Activated naive CD8-positive, alpha-beta T cell treated with anti-CD3 and anti-CD28 coated beads for 36 hours (primary cell): ENCODE measurements around the gene MCRIP2. TPM values are rescaled to one million over a fixed set of nuclear protein-coding genes. Genes with fewer than 3 reads are reported as not detected.

Experiments used
- DNase-seq: peaks from one replicate; pipeline ENCODE4 v3.0.0; 2021
- H3K27ac Mint-ChIP-seq: one replicate; pipeline ENCODE4 v1.8.0; 2022; ENCODE audit warnings: mild to moderate bottlenecking, moderate library complexity, mixed read lengths
- H3K27me3 Mint-ChIP-seq: one replicate; pipeline ENCODE4 v1.8.0; 2022; ENCODE audit warnings: mild to moderate bottlenecking, mixed read lengths
- H3K36me3 Mint-ChIP-seq: one replicate; pipeline ENCODE4 v1.8.0; 2021; ENCODE audit warnings: mild to moderate bottlenecking, mixed read lengths
- H3K4me1 Mint-ChIP-seq: one replicate; pipeline ENCODE4 v1.8.0; 2021; ENCODE audit warnings: mixed read lengths
- H3K4me3 Mint-ChIP-seq: one replicate; pipeline ENCODE4 v1.8.0; 2022; ENCODE audit warnings: mild to moderate bottlenecking, moderate library complexity, mixed read lengths
- H3K9me3 Mint-ChIP-seq: one replicate; pipeline ENCODE4 v1.8.0; 2022; ENCODE audit warnings: mixed read lengths
- total RNA-seq, 2 experiments: library from RNA; stranded (reverse); gene quantifications; one replicate each; pipeline ENCODE4 v1.2.3, GENCODE V29; 2021

The MCRIP2 gene
- total RNA-seq, 2 experiments from 2014 or later: 56.0 to 60.3 TPM

DNA sequence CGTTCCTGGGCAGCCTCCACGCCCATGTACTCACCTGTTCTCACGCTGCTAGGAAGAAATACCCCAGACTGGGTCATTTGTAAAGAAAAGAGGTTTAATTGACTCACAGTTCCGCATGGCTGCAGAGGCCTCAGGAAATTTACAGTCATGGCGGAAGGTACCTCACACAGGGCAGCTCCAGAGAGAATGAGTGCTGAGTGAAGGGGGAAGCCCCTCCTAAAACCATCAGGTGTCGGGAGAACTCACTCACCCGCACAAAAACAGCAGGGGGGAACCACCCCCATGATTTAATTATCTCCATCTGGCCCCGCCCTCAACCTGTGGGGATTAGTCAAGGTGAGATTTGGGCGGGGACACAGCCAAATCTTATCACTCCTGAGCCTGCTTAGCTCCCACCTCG lies 33.6 kb upstream of the MCRIP2 start:
- DNase-seq: peak; percentile 42
- Mint-ChIP-seq H3K27ac (peak overlapping the region; percentile 11), H3K4me3 (no peak overlapping the region), H3K9me3 (no peaks in the 10 kb centered on the region), H3K4me1 (peaks cover 19% of the 10 kb centered on the region), H3K36me3 (peaks cover 9% of the 10 kb centered on the region), H3K27me3 (no peaks in the 10 kb centered on the region)

- no peaks in the 10 kb centered on the region for H3K9me3 Mint-ChIP-seq
- H3K36me3 Mint-ChIP-seq: peaks cover 8% of the 10 kb centered on the region
- no peak for DNase-seq
- no peak overlapping the region for H3K4me3 Mint-ChIP-seq
- H3K4me1 Mint-ChIP-seq: peaks cover 11% of the 10 kb centered on the region
- H3K27ac Mint-ChIP-seq: no peak overlapping the region
- H3K27me3 Mint-ChIP-seq: no peaks in the 10 kb centered on the region
These were observed 32.3 kb upstream of the MCRIP2 start for GRCh38 chr16:609316-609715.

- H3K4me3 Mint-ChIP-seq: no peak overlapping the region
- H3K36me3 Mint-ChIP-seq: peaks cover 3% of the 10 kb centered on the region
- peaks cover 11% of the 10 kb centered on the region for H3K4me1 Mint-ChIP-seq
- DNase-seq: no peak
- no peaks in the 10 kb centered on the region for H3K9me3 Mint-ChIP-seq
- no peaks in the 10 kb centered on the region for H3K27me3 Mint-ChIP-seq
- H3K27ac Mint-ChIP-seq: no peak overlapping the region
These were observed 31.6 kb upstream of the MCRIP2 start for GRCh38 chr16:609984-610383.

- H3K9me3 Mint-ChIP-seq: no peaks in the 10 kb centered on the region
- no peak overlapping the region for H3K4me3 Mint-ChIP-seq
- peaks cover 11% of the 10 kb centered on the region for H3K4me1 Mint-ChIP-seq
- H3K27ac Mint-ChIP-seq: no peak overlapping the region
- no peaks in the 10 kb centered on the region for H3K36me3 Mint-ChIP-seq
- no peaks in the 10 kb centered on the region for H3K27me3 Mint-ChIP-seq
- peak; percentile 67 for DNase-seq
These were observed 30.9 kb upstream of the MCRIP2 start for GRCh38 chr16:610513-611381.

DNA sequence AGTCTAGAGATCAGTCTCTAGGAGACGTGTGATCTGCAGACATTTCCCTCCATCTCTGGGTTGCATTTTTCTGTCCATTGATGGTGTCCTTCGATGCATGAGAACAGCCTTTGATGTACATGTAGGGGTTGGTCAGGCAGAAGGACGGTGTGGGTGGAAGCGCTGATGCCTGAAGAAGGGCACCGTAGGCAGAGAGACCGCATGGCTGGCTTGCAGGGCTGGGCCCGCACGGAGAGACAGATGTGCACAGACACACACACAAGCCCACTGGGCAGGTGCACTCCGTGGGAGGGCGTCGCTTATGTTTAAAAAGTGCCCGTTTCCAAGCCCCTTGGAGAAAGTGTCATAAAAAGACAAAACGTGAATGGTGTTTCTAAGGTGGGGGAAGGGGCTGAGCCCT lies 26.5 kb upstream of the MCRIP2 start:
- no peak for DNase-seq
- H3K9me3 Mint-ChIP-seq: no peaks in the 10 kb centered on the region
- H3K27me3 Mint-ChIP-seq: no peaks in the 10 kb centered on the region
- no peaks in the 10 kb centered on the region for H3K36me3 Mint-ChIP-seq
- H3K27ac Mint-ChIP-seq: no peak overlapping the region
- no peak overlapping the region for H3K4me3 Mint-ChIP-seq
- peaks cover 5% of the 10 kb centered on the region for H3K4me1 Mint-ChIP-seq

- Mint-ChIP-seq H3K27ac (no peak overlapping the region), H3K4me3 (no peak overlapping the region), H3K4me1 (no peaks in the 10 kb centered on the region), H3K36me3 (no peaks in the 10 kb centered on the region), H3K9me3 (no peaks in the 10 kb centered on the region), H3K27me3 (no peaks in the 10 kb centered on the region)
- no peak for DNase-seq
These were observed 24.7 kb upstream of the MCRIP2 start for GRCh38 chr16:616733-617586.

GRCh38 chr16:617855-618254 lies 23.8 kb upstream of the MCRIP2 start:
- no peaks in the 10 kb centered on the region for H3K9me3 Mint-ChIP-seq
- no peak overlapping the region for H3K4me3 Mint-ChIP-seq
- no peaks in the 10 kb centered on the region for H3K27me3 Mint-ChIP-seq
- H3K27ac Mint-ChIP-seq: no peak overlapping the region
- no peaks in the 10 kb centered on the region for H3K36me3 Mint-ChIP-seq
- H3K4me1 Mint-ChIP-seq: no peaks in the 10 kb centered on the region
- DNase-seq: no peak

DNA sequence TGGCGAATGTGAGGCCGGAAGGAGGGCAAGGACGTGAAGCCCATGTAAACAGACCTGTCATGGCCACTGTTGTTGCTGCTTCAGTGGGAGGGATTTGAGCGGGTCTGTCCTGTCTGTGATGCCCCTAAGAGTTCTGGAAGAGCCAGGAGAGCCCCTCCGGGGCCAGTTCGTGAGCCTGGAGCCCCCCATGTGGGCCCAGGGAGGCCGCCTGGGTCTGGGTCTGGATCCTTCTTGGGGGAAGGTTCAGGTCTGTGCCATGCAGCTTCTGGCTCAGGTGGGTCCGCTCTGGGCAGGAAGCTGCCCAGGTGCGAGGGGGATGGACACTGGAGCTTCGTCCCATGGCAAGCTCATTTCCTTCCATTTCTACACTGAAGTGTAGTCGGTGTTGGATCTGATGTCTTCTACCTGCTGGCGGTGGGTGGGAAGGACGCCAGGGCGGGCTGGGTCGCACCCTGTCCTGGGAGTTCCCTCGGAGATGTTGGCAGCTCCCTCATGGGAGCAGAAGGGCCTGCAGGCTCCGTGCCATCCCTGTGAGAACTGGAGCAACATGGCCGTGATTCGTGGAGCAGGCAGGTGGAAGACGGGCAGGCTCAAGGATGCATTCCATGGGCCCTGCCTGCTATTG lies 22.0 kb upstream of the MCRIP2 start:
- no peak for DNase-seq
- Mint-ChIP-seq H3K4me1 (no peaks in the 10 kb centered on the region), H3K9me3 (no peaks in the 10 kb centered on the region)

GRCh38 chr16:620700-621525 lies 20.7 kb upstream of the MCRIP2 start:
- Mint-ChIP-seq H3K4me1 (no peaks in the 10 kb centered on the region), H3K9me3 (no peaks in the 10 kb centered on the region), H3K4me3 (no peak overlapping the region), H3K27me3 (no peaks in the 10 kb centered on the region), H3K36me3 (no peaks in the 10 kb centered on the region), H3K27ac (no peak overlapping the region)
- DNase-seq: no peak

More for the DNA sequence above, 22.0 kb upstream of the MCRIP2 start:
- Mint-ChIP-seq H3K36me3 (no peaks in the 10 kb centered on the region), H3K27ac (no peak overlapping the region), H3K4me3 (no peak overlapping the region), H3K27me3 (no peaks in the 10 kb centered on the region)

- Mint-ChIP-seq H3K27ac (peak overlapping the region; percentile 38), H3K36me3 (no peaks in the 10 kb centered on the region), H3K27me3 (no peaks in the 10 kb centered on the region), H3K4me1 (no peaks in the 10 kb centered on the region), H3K9me3 (no peaks in the 10 kb centered on the region), H3K4me3 (no peak overlapping the region)
- no peak for DNase-seq
These were observed 20.0 kb upstream of the MCRIP2 start for GRCh38 chr16:621526-622105.

GRCh38 chr16:622920-623280 lies 18.7 kb upstream of the MCRIP2 start:
- H3K4me3 Mint-ChIP-seq: no peak overlapping the region
- no peak for DNase-seq
- no peak overlapping the region for H3K27ac Mint-ChIP-seq
- H3K9me3 Mint-ChIP-seq: no peaks in the 10 kb centered on the region
- H3K4me1 Mint-ChIP-seq: no peaks in the 10 kb centered on the region
- H3K36me3 Mint-ChIP-seq: no peaks in the 10 kb centered on the region
- H3K27me3 Mint-ChIP-seq: no peaks in the 10 kb centered on the region

DNA sequence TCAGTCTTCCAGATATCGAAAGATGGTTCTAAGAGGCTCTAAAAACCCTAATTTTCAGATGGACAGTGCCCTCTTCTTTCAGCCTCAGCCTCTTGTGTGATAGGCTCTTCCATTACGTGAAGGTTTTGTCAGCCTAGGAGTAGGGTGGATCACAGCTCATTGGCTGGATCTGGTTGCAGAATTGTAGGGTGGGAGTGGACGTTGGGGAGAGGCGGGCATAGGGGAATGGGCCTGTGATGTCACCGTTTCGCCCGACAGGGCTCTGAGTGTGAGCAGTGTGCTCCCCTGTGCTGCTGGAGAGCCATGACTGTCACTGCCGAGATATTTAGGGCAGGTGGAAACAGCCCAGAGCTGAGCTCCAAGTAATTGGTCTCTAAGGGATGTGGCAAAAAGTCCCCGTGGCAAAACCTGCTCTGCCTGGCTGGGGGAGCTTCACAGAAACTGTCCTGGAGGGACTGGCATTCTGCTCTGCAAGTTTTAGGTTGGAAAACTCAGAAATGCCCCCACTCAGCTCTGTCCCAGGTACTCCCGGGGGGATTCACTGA lies 17.0 kb upstream of the MCRIP2 start:
- H3K9me3 Mint-ChIP-seq: no peaks in the 10 kb centered on the region
- H3K27me3 Mint-ChIP-seq: no peaks in the 10 kb centered on the region
- no peak for DNase-seq
- H3K4me1 Mint-ChIP-seq: no peaks in the 10 kb centered on the region
- H3K4me3 Mint-ChIP-seq: no peak overlapping the region
- H3K36me3 Mint-ChIP-seq: no peaks in the 10 kb centered on the region
- no peak overlapping the region for H3K27ac Mint-ChIP-seq

DNA sequence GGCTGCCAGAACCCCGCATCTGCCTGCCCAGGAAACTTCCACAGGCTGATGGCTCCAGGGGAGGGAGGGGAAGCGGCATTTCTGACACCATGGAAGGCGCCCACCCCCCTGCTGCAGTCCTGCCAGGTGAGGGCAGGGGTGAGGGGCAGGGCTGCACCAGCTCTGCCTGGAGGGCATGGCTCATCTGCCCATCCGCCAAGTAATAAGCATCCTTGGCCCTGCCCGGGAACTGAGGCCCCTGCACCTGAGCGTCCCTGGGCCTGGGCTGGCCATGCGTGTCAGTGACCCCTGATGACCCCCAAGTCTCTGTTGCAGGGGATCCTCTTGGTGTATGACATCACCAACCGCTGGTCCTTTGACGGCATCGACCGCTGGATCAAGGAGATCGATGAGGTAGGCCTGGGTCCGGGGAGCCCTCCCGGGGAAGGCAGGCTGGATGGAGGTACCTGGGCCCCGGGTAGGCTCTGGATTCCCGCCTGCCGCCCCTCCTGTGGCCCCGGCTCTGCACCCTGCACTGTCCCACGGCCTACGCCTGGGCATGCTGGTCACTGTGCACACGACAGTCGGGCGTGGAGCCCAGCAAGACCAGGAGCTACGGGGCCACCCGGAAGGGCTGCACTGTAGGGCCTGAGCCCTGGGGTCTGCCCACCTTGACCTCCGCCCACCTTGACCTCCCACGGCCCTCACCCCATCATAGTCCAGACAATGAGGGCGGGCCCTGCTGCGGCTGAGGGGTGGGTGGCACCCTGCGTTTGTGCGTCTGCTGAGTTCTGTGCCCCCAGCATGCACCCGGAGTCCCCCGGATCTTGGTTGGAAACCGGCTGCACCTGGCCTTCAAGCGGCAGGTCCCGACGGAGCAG lies 16.3 kb upstream of the MCRIP2 start:
- H3K4me3 Mint-ChIP-seq: no peak overlapping the region
- no peaks in the 10 kb centered on the region for H3K27me3 Mint-ChIP-seq
- no peaks in the 10 kb centered on the region for H3K9me3 Mint-ChIP-seq
- H3K27ac Mint-ChIP-seq: no peak overlapping the region
- DNase-seq: no peak
- H3K36me3 Mint-ChIP-seq: no peaks in the 10 kb centered on the region
- no peaks in the 10 kb centered on the region for H3K4me1 Mint-ChIP-seq
